Stomach (tissue), 9 donors: ENCODE measurements around the gene FZR1. TPM values are rescaled to one million over a fixed set of nuclear protein-coding genes. Genes with fewer than 3 reads are reported as not detected.

ENCODE experiments used
- DNase-seq, 2 donors: peaks; one replicate each; pipeline versions ENCODE4 v3.0.0 to v3.0.0-alpha.2; 2013 to 2019
- H3K27ac ChIP-seq, 5 donors: fragments of 200-600 bp in 4 of 5; sonication (generic) in 4 of 5; one replicate each; pipeline ENCODE4 v1.5.1; 2013 to 2019; ENCODE audit warnings: mild to moderate bottlenecking in 1 of 5, moderate library complexity in 1 of 5
- H3K27me3 ChIP-seq, 3 donors: fragments of 200-600 bp; sonication (generic); one replicate each; pipeline ENCODE4 v1.5.1; 2017 to 2019; ENCODE audit warnings: mixed run types in 1 of 3
- H3K36me3 ChIP-seq, 4 donors: fragments of 200-600 bp; sonication (generic); 1 replicate in 3 of 4; 2 replicates in 1 of 4; pipeline ENCODE4 v1.5.1; 2016 to 2019
- H3K4me1 ChIP-seq, 4 donors: fragments of 200-600 bp; sonication (generic); one replicate each; pipeline ENCODE4 v1.5.1; 2016 to 2019
- H3K4me3 ChIP-seq, 4 donors: fragments of 200-600 bp; sonication (generic) in 3 of 4; one replicate each; pipeline ENCODE4 v1.5.1; 2016 to 2019; ENCODE audit warnings: mild to moderate bottlenecking in 1 of 4
- H3K9me3 ChIP-seq, 4 donors: fragments of 200-600 bp; sonication (generic); one replicate each; pipeline ENCODE4 v1.5.1; 2016 to 2019
- CTCF ChIP-seq, 7 experiments: fragments of 450-650 bp in 4 of 7; fragments of 200-600 bp in 3 of 7; sonication (generic) in 3 of 7; IDR thresholded peaks; one replicate each; pipeline ENCODE4 v1.5.1; 2016 to 2019; ENCODE audit warnings: antibody characterized with exemption in 7 of 7, control low read depth in 2 of 7, mild to moderate bottlenecking in 1 of 7
- EP300 ChIP-seq: sonication (generic); formaldehyde crosslinking; IDR thresholded peaks from one replicate; pipeline ENCODE4 v1.6.1; 2017; ENCODE audit warnings: antibody characterized with exemption
- POLR2A ChIP-seq, 4 donors: fragments of 450-650 bp; IDR thresholded peaks; one replicate each; pipeline ENCODE4 v1.6.1; 2016; ENCODE audit warnings: antibody characterized with exemption in 4 of 4, control low read depth in 2 of 4, mild to moderate bottlenecking in 1 of 4, moderate library complexity in 1 of 4
- POLR2AphosphoS5 ChIP-seq, 3 donors: sonication (generic); formaldehyde crosslinking; IDR thresholded peaks; one replicate each; pipeline ENCODE4 v1.6.1; 2016; ENCODE audit warnings: antibody characterized with exemption in 3 of 3
- WGBS, 5 donors: extraction: QIAGEN DNeasy Blood & Tissue Kit in 3 of 5; methylation state at CpG; one replicate each; pipeline versions ENCODE4 v1.1.5 to v1.1.7; 2013 to 2018; 5-methylcytosine and 5-hydroxymethylcytosine counted together
- intact Hi-C: fragments of 100-400 bp; cut with DNase I; formaldehyde crosslinking; loops from one replicate; pipeline ENCODE4 v1.15.1; 2023; ENCODE audit warnings: low total_unique reads
- polyA plus RNA-seq, 3 donors: library from polyadenylated mRNA; stranded (reverse); fragments of 200-250 nt; gene quantifications; one replicate each; pipeline ENCODE4 v1.2.3, GENCODE V29; 2013
- total RNA-seq, 5 donors: library from RNA; depleted of rRNA; stranded (reverse); fragments of >200 nt; gene quantifications; one replicate each; pipeline versions ENCODE4 v1.1.0 to v1.2.3, GENCODE V29; 2014 to 2016
- donor health status: healthy with polysubstance abuse.
- donor health status: Bipolar disorder and iron deficiency.
- donor health status: healthy.

FZR1 gene
- total and polyA plus RNA-seq, 8 donors, result 9.4 to 113 (median 21.3) TPM

- 71 to 87% (median 83%) methylated on average over 22 to 37 of the region's 37 CpGs for WGBS, 5 donors
- no peak overlapping the region for H3K27ac ChIP-seq
- TF ChIP-seq EP300, result no peak
- TF ChIP-seq CTCF (IDR thresholded peaks at IDR 0.05), result no peak
- no peak for TF ChIP-seq POLR2AphosphoS5 (IDR thresholded peaks at IDR 0.05)
- TF ChIP-seq POLR2A (IDR thresholded peaks at IDR 0.05), result no peak
- H3K9me3 ChIP-seq, result no peaks in the 10 kb centered on the region
- peaks cover 10 to 42% (median 28%) of the 10 kb centered on the region in 4 donors for H3K4me1 ChIP-seq
- peak in 1 of 2 donors; percentile 58 for DNase-seq
- peaks cover 22 to 66% (median 63%) of the 10 kb centered on the region in 4 donors for H3K36me3 ChIP-seq
- H3K27me3 ChIP-seq, result no peaks in the 10 kb centered on the region
- intact Hi-C loops, result no loop called here
- no peak overlapping the region for H3K4me3 ChIP-seq
These were observed 14.3 kb downstream of the FZR1 start for GRCh38 chr19:3520166-3521103.

- Histone ChIP-seq H3K36me3 (peaks cover 28 to 72% (median 69%) of the 10 kb centered on the region in 4 donors), H3K27ac (no peak overlapping the region), H3K27me3 (no peaks in the 10 kb centered on the region), H3K9me3 (no peaks in the 10 kb centered on the region), H3K4me3 (no peak overlapping the region), H3K4me1 (peaks cover 10 to 36% (median 22%) of the 10 kb centered on the region in 4 donors)
- intact Hi-C loops, result no loop called here
- no peak for DNase-seq
- TF ChIP-seq EP300 (no peak), CTCF (IDR thresholded peaks at IDR 0.05) (no peak), POLR2AphosphoS5 (IDR thresholded peaks at IDR 0.05) (no peak), POLR2A (IDR thresholded peaks at IDR 0.05) (no peak)
- WGBS, 5 donors, result 67 to 92% (median 80%) methylated on average over 7 of the region's 7 CpGs
These were observed 15.0 kb downstream of the FZR1 start for GRCh38 chr19:3521104-3521445.

GRCh38 chr19:3522421-3523360 is 16.6 kb downstream of the FZR1 start:
- Histone ChIP-seq H3K4me1 (peaks cover 0 to 20% (median 8%) of the 10 kb centered on the region in 4 donors), H3K27me3 (no peaks in the 10 kb centered on the region), H3K4me3 (no peak overlapping the region), H3K9me3 (no peaks in the 10 kb centered on the region), H3K27ac (no peak overlapping the region), H3K36me3 (peaks cover 44 to 88% (median 86%) of the 10 kb centered on the region in 4 donors)
- DNase-seq, result no peak
- intact Hi-C loops, result no loop called here
- 91 to 96% (median 94%) methylated on average over 31 to 40 of the region's 40 CpGs for WGBS, 5 donors
- TF ChIP-seq EP300 (no peak), CTCF (IDR thresholded peaks at IDR 0.05) (no peak), POLR2A (IDR thresholded peaks at IDR 0.05) (no peak), POLR2AphosphoS5 (IDR thresholded peaks at IDR 0.05) (no peak)
